Measurements from ENCODE around the gene U2AF1L4. TPM values are rescaled to one million over a fixed set of nuclear protein-coding genes. Genes with fewer than 3 reads are reported as not detected.
A peak's percentile ranks its signal among the peaks of the same experiment; 100 is the strongest.

Gene U2AF1L4
- total and polyA plus RNA-seq, 2 of the 4 experiments (the other 2 are of a cell fraction), result 6.1 to 15.0 TPM

- Histone ChIP-seq H3K27ac (ENCODE audit: insufficient read depth, low read length) (no peak within 1 kb of the TSS), H2AFZ (replicated peaks; ENCODE audit: low read length, poor library complexity) (no peak within 1 kb of the TSS), H3K14ac (replicated peaks; ENCODE audit: low read depth, low read length) (no peak within 1 kb of the TSS), H3K9ac (ENCODE audit: low read depth, low read length) (no peak within 1 kb of the TSS), H3K9me3 (ENCODE audit: control insufficient read depth, insufficient read depth, low read length) (no peaks in the 10 kb centered on the region), H3K36me3 (ENCODE audit: control insufficient read depth, insufficient read depth, low read length) (peaks cover 17% of the 10 kb centered on the region), H3K9me1 (ENCODE audit: insufficient read depth, low read length) (peaks cover 5% of the 10 kb centered on the region; the same call in 1 of the 2 replicates), H3K79me1 (ENCODE audit: low read depth in 1 of 2, low read length in 2 of 2) (peaks cover 0 to 26% of the 10 kb centered on the region in 2 experiments; a peak in 2 of 4 replicates), H3K4me3 (ENCODE audit: insufficient read depth, low read depth, low read length) (no peak within 1 kb of the TSS), H3K4ac (ENCODE audit: low read depth, low read length) (no peak within 1 kb of the TSS), H4K91ac (ENCODE audit: insufficient read depth, low read depth, low read length) (no peak within 1 kb of the TSS), H3K18ac (ENCODE audit: low read depth, low read length) (no peak within 1 kb of the TSS), H4K20me1 (ENCODE audit: insufficient read depth, low read length) (no peaks in the 10 kb centered on the region; the same call in 1 of the 2 replicates), H4K5ac (ENCODE audit: low read depth, low read length) (no peak within 1 kb of the TSS), H2BK5ac (ENCODE audit: low read depth, low read length, poor library complexity, severe bottlenecking) (no peak within 1 kb of the TSS), H3K56ac (ENCODE audit: extremely low read depth, insufficient read depth, low read length) (no peak within 1 kb of the TSS), H2BK20ac (ENCODE audit: low read depth, low read length) (no peak within 1 kb of the TSS), H3K4me1 (ENCODE audit: control insufficient read depth, insufficient read depth, low read length) (0 out of 2 replicates have a peak, but pooled peaks cover 3% of the 10 kb centered on the region), H2AK9ac (replicated peaks; ENCODE audit: low read depth, low read length, poor library complexity) (no peak within 1 kb of the TSS), H4K8ac (ENCODE audit: low read depth in 2 of 2, low read length in 2 of 2) (peak within 1 kb of the TSS in 1 of 2 experiments; percentile 86; a peak in 1 of 4 replicates), H3K27me3 (ENCODE audit: control insufficient read depth, insufficient read depth, low read length) (no peaks in the 10 kb centered on the region), H2AK5ac (ENCODE audit: low read depth, low read length) (no peak within 1 kb of the TSS), H2BK120ac (ENCODE audit: low read depth, low read length) (no peak within 1 kb of the TSS), H3K4me2 (ENCODE audit: low read depth, low read length) (no peak within 1 kb of the TSS; the same call in 1 of the 2 replicates), H2BK15ac (ENCODE audit: low read depth, low read length) (no peak within 1 kb of the TSS), H3K23ac (ENCODE audit: low read depth, low read length) (no peak within 1 kb of the TSS)
- CTCF ChIA-PET, result no interaction called here
- in situ Hi-C loops (cut with MboI; ENCODE audit: low sequenced_read_pairs), result no loop called here
- POLR2A ChIA-PET (ENCODE audit: unreplicated experiment), result no interaction called here
- TF ChIP-seq RAD21 (IDR thresholded peaks at IDR 0.05; ENCODE audit: low read length) (no peak), MAFK (IDR thresholded peaks at IDR 0.05; ENCODE audit: low read depth, low read length) (no peak), POLR2A (IDR thresholded peaks at IDR 0.05; ENCODE audit: low read depth, low read length) (no peak), MAZ (IDR thresholded peaks at IDR 0.05; ENCODE audit: borderline replicate concordance, low read depth, low read length) (no peak), FOS (IDR thresholded peaks at IDR 0.05; ENCODE audit: low read depth, low read length) (no peak), USF2 (IDR thresholded peaks at IDR 0.05; ENCODE audit: low read depth, low read length) (no peak), SMC3 (IDR thresholded peaks at IDR 0.05; ENCODE audit: low read depth, low read length) (no peak), MXI1 (IDR thresholded peaks at IDR 0.05; ENCODE audit: borderline replicate concordance, low read depth, low read length) (no peak)
- TF ChIP-seq, protein P1, sequence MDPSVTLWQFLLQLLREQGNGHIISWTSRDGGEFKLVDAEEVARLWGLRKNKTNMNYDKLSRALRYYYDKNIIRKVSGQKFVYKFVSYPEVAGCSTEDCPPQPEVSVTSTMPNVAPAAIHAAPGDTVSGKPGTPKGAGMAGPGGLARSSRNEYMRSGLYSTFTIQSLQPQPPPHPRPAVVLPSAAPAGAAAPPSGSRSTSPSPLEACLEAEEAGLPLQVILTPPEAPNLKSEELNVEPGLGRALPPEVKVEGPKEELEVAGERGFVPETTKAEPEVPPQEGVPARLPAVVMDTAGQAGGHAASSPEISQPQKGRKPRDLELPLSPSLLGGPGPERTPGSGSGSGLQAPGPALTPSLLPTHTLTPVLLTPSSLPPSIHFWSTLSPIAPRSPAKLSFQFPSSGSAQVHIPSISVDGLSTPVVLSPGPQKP (IDR thresholded peaks at IDR 0.05; ENCODE audit: borderline replicate concordance, low read depth, low read length), result no peak
- no TSS peak for BruUV-seq (replicated peaks)
- dilution Hi-C loops (cut with HindIII; ENCODE audit: low sequenced_read_pairs, unreplicated experiment), result no loop called here
- ATAC-seq (ENCODE audit: low read depth), result no peak
- 89% methylated on average over 4 of the region's 9 CpGs; no CpG with 5 or more reads in 1 of the 2 experiments for WGBS, 2 experiments (ENCODE audit: extremely low coverage in 2 of 2, insufficient read length in 1 of 2)
- intact Hi-C loops (cut with micrococcal nuclease), result no loop called here
- no peak for DNase-seq
Observed at GRCh38 chr19:35742121-35742724, 3.0 kb downstream of the U2AF1L4 start, which contains the start of gene IGFLR1. IGFLR1 (minus strand) TSS chr19:35742452; CDS start chr19:35741180, 1,272 bp downstream.
